Sigmoid colon (tissue), 7 donors: ENCODE results near the gene CYP8B1. TPM values are rescaled to one million over a fixed set of nuclear protein-coding genes. Genes with fewer than 3 reads are reported as not detected.
A peak's percentile ranks its signal among the peaks of the same experiment; 100 is the strongest.

Experiments used
- DNase-seq: peaks from one replicate; pipeline ENCODE4 v3.0.0-alpha.2; 2019
- H3K27ac ChIP-seq, 4 donors: fragments of 200-600 bp; sonication (generic); one replicate each; pipeline ENCODE4 v1.5.1; 2016 to 2019; ENCODE audit warnings: mild to moderate bottlenecking in 1 of 4
- H3K27me3 ChIP-seq, 3 donors: fragments of 200-600 bp; sonication (generic); one replicate each; pipeline ENCODE4 v1.5.1; 2019; ENCODE audit warnings: mild to moderate bottlenecking in 1 of 3
- H3K36me3 ChIP-seq, 4 donors: fragments of 200-600 bp; sonication (generic); one replicate each; pipeline ENCODE4 v1.5.1; 2016 to 2019
- H3K4me1 ChIP-seq, 4 donors: fragments of 200-600 bp; sonication (generic); one replicate each; pipeline ENCODE4 v1.5.1; 2017 to 2019
- H3K4me3 ChIP-seq, 4 donors: fragments of 200-600 bp; sonication (generic); one replicate each; pipeline ENCODE4 v1.5.1; 2017 to 2019; ENCODE audit warnings: mild to moderate bottlenecking in 2 of 4, moderate library complexity in 1 of 4
- H3K9me3 ChIP-seq, 4 donors: fragments of 200-600 bp in 3 of 4; sonication (generic) in 3 of 4; one replicate each; pipeline versions ENCODE4 v1.5.1 to v1.6.1; 2013 to 2019
- EP300 ChIP-seq, 4 donors: sonication (generic); formaldehyde crosslinking; IDR thresholded peaks; one replicate each; pipeline ENCODE4 v1.6.1; 2017; ENCODE audit warnings: antibody characterized with exemption in 4 of 4
- POLR2A ChIP-seq, 2 donors: fragments of 450-650 bp; IDR thresholded peaks; one replicate each; pipeline ENCODE4 v1.6.1; 2016; ENCODE audit warnings: antibody characterized with exemption in 2 of 2, mild to moderate bottlenecking in 2 of 2, moderate library complexity in 2 of 2
- POLR2AphosphoS5 ChIP-seq, 4 donors: sonication (generic); formaldehyde crosslinking; IDR thresholded peaks; one replicate each; pipeline ENCODE4 v1.6.1; 2017; ENCODE audit warnings: antibody characterized with exemption in 4 of 4
- WGBS, 2 donors: extraction: QIAGEN DNeasy Blood & Tissue Kit; methylation state at CpG; one replicate each; pipeline ENCODE4 v1.1.7; 2013; 5-methylcytosine and 5-hydroxymethylcytosine counted together
- intact Hi-C: fragments of 100-400 bp; cut with DNase I; formaldehyde crosslinking; loops from one replicate; pipeline ENCODE4 v1.15.1; 2023
- polyA plus RNA-seq, 3 donors: library from polyadenylated mRNA; stranded (reverse); fragments of 200-250 nt; gene quantifications; one replicate each; pipeline ENCODE4 v1.2.3, GENCODE V29; 2013
- total RNA-seq, 4 donors: library from RNA; depleted of rRNA; stranded (reverse); fragments of >200 nt; gene quantifications; one replicate each; pipeline ENCODE4 v1.1.0, GENCODE V29; 2016
- TF ChIP-seq, protein P1 (sequence below), 4 experiments: fragments of 450-650 bp in 3 of 4; fragments of 200-600 bp in 1 of 4; IDR thresholded peaks; one replicate each; pipeline ENCODE4 v1.5.1; 2016 to 2019; ENCODE audit warnings: antibody characterized with exemption in 4 of 4, mild to moderate bottlenecking in 3 of 4, moderate library complexity in 2 of 4
- donor health status: healthy with polysubstance abuse.
- donor health status: Bipolar disorder and iron deficiency.
- donor health status: healthy.

CYP8B1 gene
- total and polyA plus RNA-seq, 7 donors: under 0.01 TPM; not detected in 6

GRCh38 chr3:42908675-42909074 lies 33.0 kb upstream of the CYP8B1 start:
- 89 to 93% methylated on average over 7 of the region's 7 CpGs for WGBS, 2 donors
- no peak overlapping the region for H3K27ac ChIP-seq

DNA sequence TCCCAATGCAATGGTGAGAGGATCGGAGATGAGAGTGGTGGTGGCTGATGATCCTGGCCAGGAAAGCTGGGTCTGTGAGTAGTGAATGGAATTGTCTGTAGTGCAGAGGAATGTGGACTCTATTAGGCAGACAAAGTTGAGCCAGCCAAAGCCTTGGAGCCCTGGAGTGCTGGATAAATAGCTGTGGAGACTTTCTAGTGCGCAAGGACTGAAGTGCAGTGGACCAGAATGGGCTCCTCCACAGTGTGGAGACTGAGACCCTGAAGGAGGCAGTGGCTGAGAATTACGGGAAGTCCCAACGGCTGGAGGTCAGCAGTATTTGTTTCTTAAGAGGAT lies 31.1 kb upstream of the CYP8B1 start:
- TF ChIP-seq, protein P1, sequence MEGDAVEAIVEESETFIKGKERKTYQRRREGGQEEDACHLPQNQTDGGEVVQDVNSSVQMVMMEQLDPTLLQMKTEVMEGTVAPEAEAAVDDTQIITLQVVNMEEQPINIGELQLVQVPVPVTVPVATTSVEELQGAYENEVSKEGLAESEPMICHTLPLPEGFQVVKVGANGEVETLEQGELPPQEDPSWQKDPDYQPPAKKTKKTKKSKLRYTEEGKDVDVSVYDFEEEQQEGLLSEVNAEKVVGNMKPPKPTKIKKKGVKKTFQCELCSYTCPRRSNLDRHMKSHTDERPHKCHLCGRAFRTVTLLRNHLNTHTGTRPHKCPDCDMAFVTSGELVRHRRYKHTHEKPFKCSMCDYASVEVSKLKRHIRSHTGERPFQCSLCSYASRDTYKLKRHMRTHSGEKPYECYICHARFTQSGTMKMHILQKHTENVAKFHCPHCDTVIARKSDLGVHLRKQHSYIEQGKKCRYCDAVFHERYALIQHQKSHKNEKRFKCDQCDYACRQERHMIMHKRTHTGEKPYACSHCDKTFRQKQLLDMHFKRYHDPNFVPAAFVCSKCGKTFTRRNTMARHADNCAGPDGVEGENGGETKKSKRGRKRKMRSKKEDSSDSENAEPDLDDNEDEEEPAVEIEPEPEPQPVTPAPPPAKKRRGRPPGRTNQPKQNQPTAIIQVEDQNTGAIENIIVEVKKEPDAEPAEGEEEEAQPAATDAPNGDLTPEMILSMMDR (IDR thresholded peaks at IDR 0.05): no peak
- no peak for TF ChIP-seq EP300 (IDR thresholded peaks at IDR 0.05)
- TF ChIP-seq POLR2A (IDR thresholded peaks at IDR 0.05): no peak
- no peak for TF ChIP-seq POLR2AphosphoS5 (IDR thresholded peaks at IDR 0.05)
- Histone ChIP-seq H3K4me1 (peaks cover 0 to 20% (median 17%) of the 10 kb centered on the region in 4 donors), H3K9me3 (peaks cover 0 to 3% (median 2%) of the 10 kb centered on the region in 4 donors), H3K4me3 (peak overlapping the region; percentile 64 to 80 (median 68)), H3K27ac (peak overlapping the region; percentile 73 to 80 (median 78)), H3K36me3 (peaks cover 10 to 40% (median 19%) of the 10 kb centered on the region in 4 donors), H3K27me3 (no peaks in the 10 kb centered on the region)
- WGBS, 2 donors: 86 to 88% methylated on average over 4 of the region's 4 CpGs
- intact Hi-C loops: no loop called here
- no peak for DNase-seq

More at GRCh38 chr3:42908675-42909074, 33.0 kb upstream of the CYP8B1 start:
- H3K4me1 ChIP-seq: peaks cover 0 to 20% (median 17%) of the 10 kb centered on the region in 4 donors
- H3K36me3 ChIP-seq: peaks cover 20 to 52% (median 29%) of the 10 kb centered on the region in 4 donors
- intact Hi-C loops: no loop called here
- no peaks in the 10 kb centered on the region for H3K27me3 ChIP-seq
- no peak overlapping the region for H3K4me3 ChIP-seq
- TF ChIP-seq, protein P1 (IDR thresholded peaks at IDR 0.05): no peak
- TF ChIP-seq POLR2AphosphoS5 (IDR thresholded peaks at IDR 0.05) (no peak), EP300 (IDR thresholded peaks at IDR 0.05) (no peak), POLR2A (IDR thresholded peaks at IDR 0.05) (no peak)
- peaks cover 0 to 12% (median 6%) of the 10 kb centered on the region in 4 donors for H3K9me3 ChIP-seq
- no peak for DNase-seq

DNA sequence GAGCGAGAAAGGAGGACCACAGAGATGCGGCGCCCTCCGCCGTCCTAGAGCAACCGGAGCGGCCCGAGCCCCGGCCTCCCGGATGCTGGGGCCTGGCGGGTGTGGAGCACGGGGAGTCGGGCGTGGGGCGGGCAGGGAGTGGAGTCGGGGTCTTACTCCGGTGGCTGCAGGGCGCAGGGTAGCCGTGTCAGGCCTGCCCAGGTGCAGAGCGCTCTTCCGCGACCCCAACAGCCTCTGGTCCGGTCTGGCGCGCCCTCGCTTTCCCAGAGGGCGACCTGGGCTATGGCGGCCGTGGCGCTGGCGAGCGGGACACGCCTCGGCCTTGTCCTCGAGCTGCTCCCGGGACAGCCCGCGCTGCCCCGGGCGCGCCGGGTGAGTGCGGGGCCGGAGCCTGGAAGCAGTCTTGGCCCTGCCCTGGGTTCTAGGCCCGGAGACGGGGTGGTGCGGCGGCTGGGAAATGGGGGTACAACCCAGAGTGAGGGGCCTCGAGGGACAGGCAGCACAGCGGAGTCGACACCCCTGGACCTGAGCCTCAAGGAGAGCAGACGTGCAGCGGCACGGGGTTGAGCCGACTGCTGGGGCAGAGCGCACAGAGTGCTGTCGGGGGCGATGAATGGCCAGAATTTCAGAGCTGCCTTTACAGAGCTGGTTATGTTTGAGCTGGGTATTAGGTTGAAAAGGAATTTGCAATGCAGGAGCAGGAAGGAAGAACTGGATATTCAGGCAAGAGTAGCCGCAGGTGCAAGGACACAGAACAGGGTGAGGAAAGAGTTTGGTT lies 30.6 kb upstream of the CYP8B1 start, which contains the start of gene ZNF662:
Gene ZNF662 (plus strand): TSS at position 73 of the 778 bp plus-strand sequence. CDS start 1,973 bp downstream, outside the sequence.
- intact Hi-C loops: no loop called here
- 4% methylated on average over 59 of the region's 59 CpGs for WGBS, 2 donors
- H3K4me1 ChIP-seq: peaks cover 0 to 20% (median 17%) of the 10 kb centered on the region in 4 donors
- H3K36me3 ChIP-seq: peaks cover 8 to 35% (median 16%) of the 10 kb centered on the region in 4 donors
- H3K27me3 ChIP-seq: no peaks in the 10 kb centered on the region
- DNase-seq: peak; percentile 80
- H3K27ac ChIP-seq: peak within 1 kb of the TSS; percentile 73 to 80 (median 78)
- peaks cover 0 to 3% (median 0%) of the 10 kb centered on the region in 4 donors for H3K9me3 ChIP-seq
- H3K4me3 ChIP-seq: peak within 1 kb of the TSS; percentile 64 to 80 (median 68)
- peak in 2 of 4 donors; percentile 54 to 63 for TF ChIP-seq POLR2AphosphoS5 (IDR thresholded peaks at IDR 0.05)
- peak in 1 of 2 donors; percentile 11 for TF ChIP-seq POLR2A (IDR thresholded peaks at IDR 0.05)
- TF ChIP-seq, protein P1 (IDR thresholded peaks at IDR 0.05): no peak
- no peak for TF ChIP-seq EP300 (IDR thresholded peaks at IDR 0.05)

- WGBS, 2 donors: 5 to 10% methylated on average over 11 to 12 of the region's 12 CpGs
- peaks cover 0 to 3% (median 0%) of the 10 kb centered on the region in 4 donors for H3K9me3 ChIP-seq
- H3K27me3 ChIP-seq: no peaks in the 10 kb centered on the region
- intact Hi-C loops: no loop called here
- DNase-seq: no peak
- H3K4me1 ChIP-seq: peaks cover 0 to 20% (median 17%) of the 10 kb centered on the region in 4 donors
- TF ChIP-seq POLR2A (IDR thresholded peaks at IDR 0.05) (no peak), EP300 (IDR thresholded peaks at IDR 0.05) (no peak), POLR2AphosphoS5 (IDR thresholded peaks at IDR 0.05) (no peak)
- TF ChIP-seq, protein P1 (IDR thresholded peaks at IDR 0.05): no peak
- H3K36me3 ChIP-seq: peaks cover 5 to 29% (median 11%) of the 10 kb centered on the region in 4 donors
- H3K4me3 ChIP-seq: peak overlapping the region; percentile 64 to 80 (median 68)
- peak overlapping the region; percentile 73 to 80 (median 78) for H3K27ac ChIP-seq
Observed at GRCh38 chr3:42905740-42906069, 30.0 kb upstream of the CYP8B1 start.
